Activated T-cell treated with anti-CD3 and anti-CD28 coated beads, Interleukin-2, amount 50 U/mL, for 72 hours (primary cell): Measurements from ENCODE around the gene FAM184A. TPM values are rescaled to one million over a fixed set of nuclear protein-coding genes. Genes with fewer than 3 reads are reported as not detected.

Experiments
- ATAC-seq, 2 donors: fragments of 150-1000 bp; cut with Tn5 transposase; replicated peaks in 1 of 2; 2 replicates each; pipeline ENCODE4 v1.10.0; 2021; ENCODE audit warnings: moderate library complexity in 2 of 2, mild to moderate bottlenecking in 1 of 2
- DNase-seq, 2 donors: peaks; one replicate each; pipeline ENCODE4 v3.0.0; 2021 to 2022; ENCODE audit warnings: mixed read lengths in 1 of 2
- H3K27ac Mint-ChIP-seq: one replicate; pipeline ENCODE4 v1.8.0; 2022; ENCODE audit warnings: mild to moderate bottlenecking, moderate library complexity, mixed read lengths
- H3K27me3 Mint-ChIP-seq: one replicate; pipeline ENCODE4 v1.8.0; 2022; ENCODE audit warnings: low read depth, mixed read lengths
- H3K36me3 Mint-ChIP-seq, 2 donors: one replicate each; pipeline ENCODE4 v1.8.0; 2022; ENCODE audit warnings: mixed read lengths in 2 of 2, mild to moderate bottlenecking in 1 of 2; ENCODE audit not compliant: insufficient read depth in 2 of 2
- H3K4me1 Mint-ChIP-seq: one replicate; pipeline ENCODE4 v1.8.0; 2022; ENCODE audit warnings: low read depth, mixed read lengths
- H3K4me3 Mint-ChIP-seq, 2 donors: one replicate each; pipeline ENCODE4 v1.8.0; 2022; ENCODE audit warnings: mild to moderate bottlenecking in 2 of 2, mixed read lengths in 2 of 2, moderate library complexity in 2 of 2
- H3K9me3 Mint-ChIP-seq, 2 donors: one replicate each; pipeline ENCODE4 v1.8.0; 2022; ENCODE audit warnings: mixed read lengths in 2 of 2
- total RNA-seq, 2 donors: library from RNA; stranded (reverse); gene quantifications; one replicate each; pipeline ENCODE4 v1.2.3, GENCODE V29; 2022

FAM184A gene
- total RNA-seq, 2 donors from 2014 or later: 18.4 to 18.5 TPM

- no peaks in the 10 kb centered on the region for H3K36me3 Mint-ChIP-seq
- no peak for DNase-seq
- H3K27me3 Mint-ChIP-seq: no peaks in the 10 kb centered on the region
- H3K9me3 Mint-ChIP-seq: no peaks in the 10 kb centered on the region
- no peak overlapping the region for H3K4me3 Mint-ChIP-seq
- ATAC-seq: no peak
- H3K4me1 Mint-ChIP-seq: peaks cover 8% of the 10 kb centered on the region
- H3K27ac Mint-ChIP-seq: no peak overlapping the region
Observed at GRCh38 chr6:119065382-119065781, 13.1 kb downstream of the FAM184A start.

DNA sequence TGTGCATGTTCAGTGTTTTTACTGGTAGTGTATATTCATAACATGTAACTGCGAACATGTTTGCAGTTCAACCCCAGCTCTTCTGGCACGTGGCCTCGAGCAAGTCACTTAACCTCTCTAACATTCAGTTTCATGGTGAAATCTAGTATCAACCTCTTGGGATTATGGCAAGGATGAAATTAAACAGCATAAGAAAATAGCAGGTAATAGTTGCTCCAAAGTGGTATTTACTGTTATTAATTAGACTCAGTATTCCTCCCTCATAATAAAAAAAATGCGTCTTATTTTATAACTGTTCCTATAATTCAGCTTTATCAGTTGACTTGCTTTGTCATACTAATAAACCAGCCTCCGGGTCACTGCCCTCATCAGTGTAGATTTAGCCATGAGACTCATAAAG lies 15.0 kb downstream of the FAM184A start:
- no peaks in the 10 kb centered on the region for H3K9me3 Mint-ChIP-seq
- H3K27me3 Mint-ChIP-seq: no peaks in the 10 kb centered on the region
- H3K36me3 Mint-ChIP-seq: no peaks in the 10 kb centered on the region
- H3K4me3 Mint-ChIP-seq: no peak overlapping the region
- ATAC-seq (no peak), DNase-seq (no peak)
- no peak overlapping the region for H3K27ac Mint-ChIP-seq
- H3K4me1 Mint-ChIP-seq: peaks cover 13% of the 10 kb centered on the region

- Mint-ChIP-seq H3K4me3 (no peak overlapping the region), H3K4me1 (peaks cover 13% of the 10 kb centered on the region), H3K27ac (no peak overlapping the region), H3K9me3 (no peaks in the 10 kb centered on the region), H3K27me3 (no peaks in the 10 kb centered on the region), H3K36me3 (no peaks in the 10 kb centered on the region)
- no peak for ATAC-seq
- DNase-seq: no peak
Observed at GRCh38 chr6:119061215-119061614, 17.2 kb downstream of the FAM184A start.

DNA sequence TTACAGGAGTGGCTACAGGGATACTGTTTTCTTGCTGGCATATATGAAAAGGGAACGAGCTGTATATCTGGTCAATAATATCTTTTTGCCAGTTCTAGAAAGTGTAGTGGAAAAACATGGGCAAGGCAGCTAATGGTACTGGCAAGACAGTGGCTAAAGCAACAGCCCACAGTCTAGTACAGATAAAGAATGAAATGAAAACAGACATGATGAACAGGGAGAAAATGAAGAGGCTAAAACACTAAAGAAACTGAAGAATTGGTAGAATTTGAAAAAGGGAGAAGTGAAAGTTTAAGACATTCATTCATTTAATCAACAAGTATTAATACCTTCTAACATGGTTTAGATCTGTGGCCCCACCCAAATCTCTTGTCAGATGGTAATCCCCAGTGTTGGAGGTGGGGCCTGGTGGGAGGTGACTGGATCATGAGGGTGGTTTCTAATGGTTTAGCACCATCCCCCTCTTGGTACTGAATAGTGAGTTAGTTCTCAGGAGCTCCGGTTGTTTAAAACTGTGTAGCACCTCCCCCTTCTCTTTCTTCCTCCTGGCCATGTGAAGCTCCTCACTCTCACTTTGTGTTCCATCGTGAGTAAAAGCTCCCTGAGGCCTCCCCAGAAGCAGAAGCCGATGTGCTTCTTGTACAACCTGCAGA lies 18.1 kb downstream of the FAM184A start:
- peak overlapping the region in 1 of 2 donors; percentile 1 for H3K4me3 Mint-ChIP-seq
- H3K27me3 Mint-ChIP-seq: no peaks in the 10 kb centered on the region
- ATAC-seq (peak in 1 of 2 donors; percentile 42), DNase-seq (no peak)
- H3K36me3 Mint-ChIP-seq: peaks cover 0 to 2% of the 10 kb centered on the region in 2 donors
- H3K4me1 Mint-ChIP-seq: peaks cover 13% of the 10 kb centered on the region
- H3K9me3 Mint-ChIP-seq: no peaks in the 10 kb centered on the region
- no peak overlapping the region for H3K27ac Mint-ChIP-seq

- ATAC-seq: no peak
- H3K27ac Mint-ChIP-seq: no peak overlapping the region
Observed at GRCh38 chr6:119055069-119055468, 23.4 kb downstream of the FAM184A start.

DNA sequence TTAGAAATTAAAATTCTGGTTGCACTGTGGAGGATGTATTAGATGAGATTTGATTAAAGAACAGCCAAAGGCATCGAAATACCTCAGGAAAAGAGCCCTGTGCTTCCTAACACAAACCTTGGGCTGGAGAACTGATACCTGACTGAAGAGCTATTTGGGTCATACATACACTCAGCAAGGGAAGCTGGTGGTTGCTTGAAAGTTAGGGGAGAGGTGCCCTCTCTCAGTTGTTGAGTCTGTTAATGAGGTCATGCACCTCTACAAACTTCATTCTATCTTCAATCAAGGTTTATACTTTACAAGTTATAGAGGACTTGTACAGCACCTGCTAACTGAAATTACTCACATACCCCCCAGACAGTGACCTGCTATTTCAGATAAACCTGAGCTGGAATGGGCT lies 25.5 kb downstream of the FAM184A start:
- H3K27me3 Mint-ChIP-seq: no peaks in the 10 kb centered on the region
- peak; percentile 71 for ATAC-seq
- peaks cover 0 to 5% of the 10 kb centered on the region in 2 donors for H3K9me3 Mint-ChIP-seq
- H3K27ac Mint-ChIP-seq: no peak overlapping the region
- H3K36me3 Mint-ChIP-seq: peaks cover 0 to 5% of the 10 kb centered on the region in 2 donors
- H3K4me3 Mint-ChIP-seq: peak overlapping the region; percentile 27 to 31
- H3K4me1 Mint-ChIP-seq: peaks cover 26% of the 10 kb centered on the region
- DNase-seq: no peak

More at GRCh38 chr6:119055069-119055468, 23.4 kb downstream of the FAM184A start:
- Mint-ChIP-seq H3K4me3 (no peak overlapping the region), H3K9me3 (no peaks in the 10 kb centered on the region), H3K4me1 (peaks cover 27% of the 10 kb centered on the region), H3K36me3 (peaks cover 0 to 2% of the 10 kb centered on the region in 2 donors), H3K27me3 (no peaks in the 10 kb centered on the region)
- no peak for DNase-seq

DNA sequence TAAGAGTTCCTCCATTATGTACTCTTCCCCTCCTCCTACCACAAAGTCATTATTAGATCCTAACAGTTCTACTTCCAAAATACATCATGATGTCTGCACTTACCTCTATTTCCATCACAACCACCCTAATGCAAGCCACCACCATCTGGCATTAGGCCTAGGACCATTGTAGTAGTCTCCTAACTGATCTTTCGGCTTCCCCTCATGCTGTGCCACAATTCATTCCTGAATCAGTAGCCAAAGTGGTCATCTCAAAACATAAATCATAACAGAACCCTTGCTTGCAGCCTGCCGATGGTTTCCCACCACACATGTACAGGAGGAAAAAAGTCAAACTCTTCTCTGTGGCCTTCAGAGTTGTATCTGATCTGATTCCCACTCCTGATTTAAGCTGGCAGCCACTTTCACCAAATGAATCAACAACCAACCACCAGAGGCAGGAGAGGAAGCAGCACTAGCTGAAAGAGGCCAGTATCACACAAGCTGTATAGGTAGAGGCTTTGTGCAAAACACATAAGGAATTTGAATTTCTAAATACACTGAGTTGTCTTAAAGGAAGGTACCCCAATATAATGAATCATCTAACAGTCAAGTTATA lies 26.1 kb downstream of the FAM184A start:
- peaks cover 0 to 5% of the 10 kb centered on the region in 2 donors for H3K36me3 Mint-ChIP-seq
- DNase-seq (peak; percentile 65 to 66), ATAC-seq (peak; percentile 90 to 94)
- H3K27me3 Mint-ChIP-seq: no peaks in the 10 kb centered on the region
- peaks cover 0 to 5% of the 10 kb centered on the region in 2 donors for H3K9me3 Mint-ChIP-seq
- H3K4me1 Mint-ChIP-seq: peaks cover 26% of the 10 kb centered on the region
- peak overlapping the region; percentile 31 to 60 for H3K4me3 Mint-ChIP-seq
- no peak overlapping the region for H3K27ac Mint-ChIP-seq

DNA sequence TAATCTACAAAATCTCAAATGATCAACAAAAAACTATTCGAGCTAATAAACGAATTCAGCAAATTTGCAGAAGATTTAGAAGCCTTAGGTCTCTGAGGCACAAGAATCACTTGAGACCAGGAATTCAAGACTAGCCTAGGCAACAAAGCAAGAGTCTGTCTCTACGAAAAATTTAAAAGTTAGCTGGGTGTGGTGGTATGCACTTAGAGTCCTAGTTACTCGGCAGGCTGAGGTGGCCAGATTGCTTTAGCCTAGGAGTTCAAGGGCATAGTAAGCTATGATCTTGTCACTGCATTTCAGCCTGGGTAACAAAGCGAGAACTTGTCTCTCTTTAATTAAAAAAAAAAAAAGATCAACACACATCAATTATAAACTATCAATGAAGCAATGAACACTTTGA lies 34.2 kb downstream of the FAM184A start:
- Mint-ChIP-seq H3K4me1 (peaks cover 22% of the 10 kb centered on the region), H3K27me3 (no peaks in the 10 kb centered on the region), H3K27ac (no peak overlapping the region), H3K36me3 (no peaks in the 10 kb centered on the region), H3K4me3 (no peak overlapping the region), H3K9me3 (peaks cover 0 to 3% of the 10 kb centered on the region in 2 donors)
- DNase-seq (no peak), ATAC-seq (no peak)

GRCh38 chr6:119043783-119044182 lies 34.7 kb downstream of the FAM184A start:
- H3K27me3 Mint-ChIP-seq: no peaks in the 10 kb centered on the region
- H3K36me3 Mint-ChIP-seq: no peaks in the 10 kb centered on the region
- H3K4me3 Mint-ChIP-seq: peak overlapping the region; percentile 3 to 48
- peaks cover 0 to 3% of the 10 kb centered on the region in 2 donors for H3K9me3 Mint-ChIP-seq
- DNase-seq (no peak), ATAC-seq (peak; percentile 37 to 53)
- H3K4me1 Mint-ChIP-seq: peaks cover 22% of the 10 kb centered on the region
- peak overlapping the region; percentile 48 for H3K27ac Mint-ChIP-seq

GRCh38 chr6:119043265-119043664 lies 35.2 kb downstream of the FAM184A start:
- Mint-ChIP-seq H3K4me3 (peak overlapping the region; percentile 3 to 48), H3K9me3 (peaks cover 0 to 2% of the 10 kb centered on the region in 2 donors), H3K27ac (peak overlapping the region; percentile 48), H3K36me3 (no peaks in the 10 kb centered on the region), H3K27me3 (no peaks in the 10 kb centered on the region), H3K4me1 (peaks cover 22% of the 10 kb centered on the region)
- DNase-seq (peak; percentile 15 to 25), ATAC-seq (peak; percentile 96 to 97)

GRCh38 chr6:119040636-119041035 lies 37.8 kb downstream of the FAM184A start:
- H3K4me1 Mint-ChIP-seq: peaks cover 22% of the 10 kb centered on the region
- H3K27ac Mint-ChIP-seq: no peak overlapping the region
- H3K9me3 Mint-ChIP-seq: no peaks in the 10 kb centered on the region
- no peaks in the 10 kb centered on the region for H3K36me3 Mint-ChIP-seq
- no peak for DNase-seq
- H3K27me3 Mint-ChIP-seq: no peaks in the 10 kb centered on the region
- no peak for ATAC-seq
- no peak overlapping the region for H3K4me3 Mint-ChIP-seq

- H3K4me1 Mint-ChIP-seq: peaks cover 20% of the 10 kb centered on the region
- no peak overlapping the region for H3K27ac Mint-ChIP-seq
- ATAC-seq: no peak
- no peak overlapping the region for H3K4me3 Mint-ChIP-seq
- H3K36me3 Mint-ChIP-seq: no peaks in the 10 kb centered on the region
- H3K27me3 Mint-ChIP-seq: no peaks in the 10 kb centered on the region
- H3K9me3 Mint-ChIP-seq: no peaks in the 10 kb centered on the region
- no peak for DNase-seq
Observed at GRCh38 chr6:119040229-119040628, 38.2 kb downstream of the FAM184A start.

DNA sequence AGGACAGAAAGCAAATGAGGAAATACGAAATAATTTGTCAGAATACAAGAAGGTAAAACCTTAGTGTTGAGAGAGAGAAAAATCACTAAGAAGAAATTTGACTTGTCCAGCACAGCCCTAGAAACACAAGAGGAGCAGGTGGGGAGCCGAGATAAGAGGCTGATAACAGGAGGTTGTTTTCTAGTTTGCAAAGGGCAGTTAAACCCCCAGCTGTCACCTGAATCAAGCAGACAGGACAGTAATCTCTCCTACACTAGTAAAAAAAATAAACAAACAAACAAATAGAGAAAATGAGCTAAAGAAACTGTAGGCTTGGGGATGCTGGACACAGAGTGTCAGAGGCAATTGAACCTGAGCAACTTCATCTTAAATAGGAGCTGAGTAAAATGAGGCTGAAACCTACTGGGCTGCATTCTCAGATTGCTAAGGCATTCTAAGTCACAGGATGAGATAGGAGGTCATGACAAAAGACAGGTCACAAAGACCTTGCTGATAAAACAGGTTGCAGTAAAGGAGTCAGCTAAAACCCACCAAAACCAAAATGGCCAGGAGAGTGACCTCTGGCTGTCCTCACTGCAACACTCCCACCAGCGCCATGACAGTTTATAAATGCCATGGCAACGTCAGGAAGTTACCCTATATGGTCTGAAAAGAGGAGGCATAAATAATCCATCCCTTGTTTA lies 40.4 kb downstream of the FAM184A start:
- Mint-ChIP-seq H3K27me3 (no peaks in the 10 kb centered on the region), H3K36me3 (no peaks in the 10 kb centered on the region), H3K4me3 (no peak overlapping the region), H3K9me3 (no peaks in the 10 kb centered on the region), H3K27ac (no peak overlapping the region), H3K4me1 (peaks cover 4% of the 10 kb centered on the region)
- DNase-seq: no peak
- ATAC-seq: no peak
